Progenitor cell of endocrine pancreas (in vitro differentiated cells): ENCODE results near the gene RASA3. TPM values are rescaled to one million over a fixed set of nuclear protein-coding genes. Genes with fewer than 3 reads are reported as not detected.

ENCODE experiments used
- DNase-seq: peaks from one replicate; pipeline ENCODE4 v3.0.0; 2021; ENCODE audit warnings: low spot score; ENCODE audit not compliant: unreplicated experiment
- H3K27ac Mint-ChIP-seq: 2 replicates; pipeline ENCODE4 v1.8.0; 2021; ENCODE audit warnings: mild to moderate bottlenecking, moderate library complexity, mixed read lengths
- H3K27me3 Mint-ChIP-seq: 2 replicates; pipeline ENCODE4 v1.8.0; 2021; ENCODE audit warnings: mixed read lengths
- H3K36me3 Mint-ChIP-seq: 2 replicates; pipeline ENCODE4 v1.8.0; 2022; ENCODE audit warnings: mixed read lengths; ENCODE audit not compliant: insufficient read depth
- H3K4me1 Mint-ChIP-seq: 2 replicates; pipeline ENCODE4 v1.8.0; 2021; ENCODE audit warnings: low read depth, mixed read lengths
- H3K4me3 Mint-ChIP-seq: 2 replicates; pipeline ENCODE4 v1.8.0; 2021; ENCODE audit warnings: low read depth, mild to moderate bottlenecking, moderate library complexity, mixed read lengths
- H3K9me3 Mint-ChIP-seq: 2 replicates; pipeline ENCODE4 v1.8.0; 2021; ENCODE audit warnings: low read depth, mixed read lengths
- total RNA-seq: library from RNA; stranded (reverse); gene quantifications from 2 replicates; pipeline ENCODE4 v1.2.1, GENCODE V29; 2021
- TF ChIP-seq, protein P1 (sequence below): fragments of 200-600 bp; sonication (generic); IDR thresholded peaks from one replicate; pipeline ENCODE4 v1.5.0; 2021; ENCODE audit warnings: antibody characterized with exemption, mild to moderate bottlenecking; ENCODE audit not compliant: unreplicated experiment

RASA3 gene
- total RNA-seq, 1 donor from 2014 or later, result 6.3 TPM

DNA sequence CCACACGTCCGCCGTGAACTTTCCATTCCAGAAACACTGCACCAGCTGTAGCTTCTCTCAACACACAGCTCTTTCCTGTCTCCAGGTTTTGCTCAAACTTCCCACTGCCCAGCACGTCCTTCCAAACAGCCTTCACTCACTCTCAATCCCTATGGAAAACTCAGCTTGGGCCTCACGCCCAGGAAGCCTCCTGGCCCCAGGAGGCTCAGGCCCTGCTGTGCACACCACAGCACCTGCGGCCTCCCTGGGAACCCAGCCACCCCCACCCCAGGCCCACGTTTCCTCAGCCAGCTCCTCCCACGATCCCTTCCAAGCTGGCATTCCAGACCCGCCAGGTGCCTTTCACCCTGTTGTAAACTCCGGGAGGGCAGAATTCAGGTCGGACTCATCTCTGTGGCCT lies 193.7 kb downstream of the RASA3 start:
- H3K4me3 Mint-ChIP-seq, result no peak overlapping the region
- peaks cover 14% of the 10 kb centered on the region for H3K4me1 Mint-ChIP-seq
- TF ChIP-seq, protein P1, sequence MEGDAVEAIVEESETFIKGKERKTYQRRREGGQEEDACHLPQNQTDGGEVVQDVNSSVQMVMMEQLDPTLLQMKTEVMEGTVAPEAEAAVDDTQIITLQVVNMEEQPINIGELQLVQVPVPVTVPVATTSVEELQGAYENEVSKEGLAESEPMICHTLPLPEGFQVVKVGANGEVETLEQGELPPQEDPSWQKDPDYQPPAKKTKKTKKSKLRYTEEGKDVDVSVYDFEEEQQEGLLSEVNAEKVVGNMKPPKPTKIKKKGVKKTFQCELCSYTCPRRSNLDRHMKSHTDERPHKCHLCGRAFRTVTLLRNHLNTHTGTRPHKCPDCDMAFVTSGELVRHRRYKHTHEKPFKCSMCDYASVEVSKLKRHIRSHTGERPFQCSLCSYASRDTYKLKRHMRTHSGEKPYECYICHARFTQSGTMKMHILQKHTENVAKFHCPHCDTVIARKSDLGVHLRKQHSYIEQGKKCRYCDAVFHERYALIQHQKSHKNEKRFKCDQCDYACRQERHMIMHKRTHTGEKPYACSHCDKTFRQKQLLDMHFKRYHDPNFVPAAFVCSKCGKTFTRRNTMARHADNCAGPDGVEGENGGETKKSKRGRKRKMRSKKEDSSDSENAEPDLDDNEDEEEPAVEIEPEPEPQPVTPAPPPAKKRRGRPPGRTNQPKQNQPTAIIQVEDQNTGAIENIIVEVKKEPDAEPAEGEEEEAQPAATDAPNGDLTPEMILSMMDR, result no peak
- peaks cover 18% of the 10 kb centered on the region for H3K27me3 Mint-ChIP-seq
- peak overlapping the region; percentile 43 for H3K27ac Mint-ChIP-seq
- H3K9me3 Mint-ChIP-seq, result no peaks in the 10 kb centered on the region
- no peaks in the 10 kb centered on the region for H3K36me3 Mint-ChIP-seq
- DNase-seq, result no peak

DNA sequence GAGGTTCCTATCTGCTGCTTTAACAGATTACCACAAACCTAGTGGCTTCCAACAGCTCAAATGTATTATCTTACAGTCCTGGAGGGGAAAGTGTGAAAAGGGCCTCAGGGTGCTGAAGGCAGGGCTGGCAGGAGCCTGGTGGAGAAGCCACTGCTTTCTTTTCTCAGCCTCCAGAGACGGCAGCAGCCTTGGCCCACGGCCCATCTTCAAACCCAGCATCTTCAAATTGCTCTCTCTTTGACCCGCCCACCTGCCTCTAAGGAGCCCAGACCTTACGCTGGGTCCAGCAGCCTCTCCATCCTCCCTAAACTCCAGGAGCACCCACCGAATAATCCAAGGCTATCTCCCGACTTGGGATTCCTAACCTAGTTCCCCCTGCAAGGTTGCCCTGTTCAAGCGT lies 194.2 kb downstream of the RASA3 start:
- H3K9me3 Mint-ChIP-seq, result no peaks in the 10 kb centered on the region
- H3K4me1 Mint-ChIP-seq, result peaks cover 10% of the 10 kb centered on the region
- peaks cover 18% of the 10 kb centered on the region for H3K27me3 Mint-ChIP-seq
- TF ChIP-seq, protein P1, result no peak
- H3K36me3 Mint-ChIP-seq, result no peaks in the 10 kb centered on the region
- DNase-seq, result no peak
- H3K4me3 Mint-ChIP-seq, result no peak overlapping the region
- H3K27ac Mint-ChIP-seq, result peak overlapping the region; percentile 43

DNA sequence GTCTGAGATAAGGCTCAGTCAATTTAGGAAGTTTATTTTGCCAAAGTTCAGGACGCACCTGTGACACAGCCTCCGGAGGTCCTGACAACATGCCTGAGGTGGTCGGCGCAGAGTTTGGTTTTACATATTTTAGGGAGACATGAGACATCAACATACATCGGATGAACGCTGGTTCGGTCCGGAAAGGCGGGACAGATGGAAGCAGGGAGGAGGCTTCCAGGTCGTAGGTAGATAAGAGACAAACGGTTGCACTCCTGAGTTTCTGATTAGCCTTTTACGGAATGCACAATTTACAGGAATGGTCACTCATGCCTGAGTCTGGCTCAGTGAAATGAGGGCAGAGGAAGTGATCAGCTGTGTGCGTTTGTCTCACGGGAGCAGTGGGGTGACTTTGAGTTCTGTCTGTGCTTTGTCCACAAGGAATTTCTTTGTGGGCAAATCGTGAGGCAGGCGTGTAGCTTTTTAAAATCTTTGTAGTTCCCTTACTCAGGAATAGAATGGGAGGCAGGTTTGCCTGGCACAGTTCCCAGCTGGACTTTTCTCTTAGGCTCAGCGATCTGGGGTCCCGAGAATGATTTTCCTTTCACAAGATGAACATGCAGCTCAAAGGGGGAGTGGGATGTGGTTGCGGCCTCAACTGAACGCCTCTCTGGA lies 194.8 kb downstream of the RASA3 start:
- no peak for DNase-seq
- Mint-ChIP-seq H3K4me3 (no peak overlapping the region), H3K27me3 (peaks cover 18% of the 10 kb centered on the region), H3K9me3 (no peaks in the 10 kb centered on the region), H3K4me1 (peaks cover 7% of the 10 kb centered on the region), H3K36me3 (no peaks in the 10 kb centered on the region), H3K27ac (no peak overlapping the region)
- TF ChIP-seq, protein P1, result no peak

DNA sequence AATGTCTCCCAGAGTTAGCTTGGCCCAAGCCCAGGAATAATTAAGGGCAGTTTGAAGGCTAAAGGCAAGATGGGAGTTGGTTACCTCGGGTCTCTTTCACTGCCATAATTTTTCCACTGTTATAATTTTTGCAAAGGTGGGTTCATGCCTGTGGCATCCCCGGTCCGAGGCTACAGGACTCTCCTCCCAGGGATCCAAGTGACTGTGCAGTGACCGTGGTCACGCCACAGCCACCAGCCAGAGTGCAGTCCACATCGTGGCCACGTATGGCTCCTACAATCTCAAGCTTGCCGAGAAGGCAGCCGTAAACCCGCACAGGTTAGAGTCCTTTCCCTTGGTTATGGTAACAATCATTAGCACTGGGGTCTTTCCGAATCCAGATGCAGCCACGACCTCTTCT lies 195.3 kb downstream of the RASA3 start:
- Mint-ChIP-seq H3K4me1 (peaks cover 7% of the 10 kb centered on the region), H3K27me3 (peaks cover 18% of the 10 kb centered on the region), H3K9me3 (no peaks in the 10 kb centered on the region), H3K36me3 (no peaks in the 10 kb centered on the region), H3K4me3 (no peak overlapping the region), H3K27ac (no peak overlapping the region)
- no peak for DNase-seq
- TF ChIP-seq, protein P1, result no peak

DNA sequence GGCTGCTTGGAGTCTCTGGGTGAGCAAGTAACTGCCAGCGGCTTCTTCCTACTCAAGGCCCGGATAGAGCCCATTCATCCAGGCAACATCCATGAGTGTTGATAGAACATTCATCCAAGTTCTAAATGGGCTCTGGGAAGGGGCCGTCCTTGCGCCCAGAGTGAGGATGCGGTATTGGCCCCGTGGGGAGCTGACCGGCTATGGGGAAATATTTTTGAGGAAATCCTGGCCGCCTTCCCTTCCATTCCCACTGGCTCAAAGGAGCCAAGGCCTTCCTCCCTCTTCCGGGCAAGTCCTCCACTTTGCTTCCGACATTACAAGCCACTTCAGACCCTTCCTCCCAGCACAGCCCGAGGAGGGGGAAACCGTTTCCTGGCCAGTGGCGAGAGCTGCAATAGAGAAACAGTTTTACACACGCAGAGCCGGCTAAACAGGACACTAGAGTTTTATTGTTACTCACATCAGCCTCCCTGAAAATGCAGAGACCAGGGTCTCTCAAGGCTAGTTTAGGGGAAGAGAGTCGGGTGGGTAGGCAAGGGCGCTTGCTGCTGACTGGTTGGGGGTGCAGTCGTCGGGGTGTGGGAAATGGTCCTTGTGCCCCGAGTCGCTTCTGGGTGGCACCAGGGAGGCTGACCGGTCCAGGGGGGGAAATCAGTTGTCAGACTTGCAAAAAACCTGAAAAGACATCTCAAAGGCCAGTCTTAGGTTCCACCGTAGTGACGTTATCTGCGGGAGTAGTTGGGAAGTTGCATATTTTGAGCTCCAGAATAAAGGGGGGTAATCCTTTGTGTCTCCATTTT lies 196.1 kb downstream of the RASA3 start:
- Mint-ChIP-seq H3K27ac (peak overlapping the region; percentile 6), H3K27me3 (peaks cover 18% of the 10 kb centered on the region), H3K4me1 (peaks cover 7% of the 10 kb centered on the region), H3K9me3 (no peaks in the 10 kb centered on the region), H3K36me3 (no peaks in the 10 kb centered on the region), H3K4me3 (no peak overlapping the region)
- TF ChIP-seq, protein P1, result no peak
- no peak for DNase-seq
